A549 (cell line): ENCODE measurements around the gene IGSF9B. TPM values are rescaled to one million over a fixed set of nuclear protein-coding genes. Genes with fewer than 3 reads are reported as not detected.

Source experiments
- ATAC-seq, 2 experiments: fragments of 200-7000 bp in 1 of 2; fragments of >200 bp in 1 of 2; cut with Nextera tagmentation in 1 of 2; cut with Tn5 transposase in 1 of 2; 3 replicates each; pipeline versions ENCODE4 v1.8.0 to v1.9.1; 2018 to 2020; ENCODE audit warnings: mild to moderate bottlenecking in 1 of 2, moderate library complexity in 1 of 2
- CTCF ChIA-PET: fragments of 300-600 bp; sonication (Branson Sonifier 250); formaldehyde crosslinking; extraction: SDS; loops from one replicate; lab custom pipeline; 2021; ENCODE audit warnings: antibody characterized with exemption, inconsistent platforms; lab: Yijun Ruan, JAX
- POLR2A ChIA-PET: fragments of 350-600 bp; formaldehyde crosslinking; extraction: SDS; loops from one replicate; lab custom pipeline; 2021; ENCODE audit warnings: antibody characterized with exemption, inconsistent platforms; lab: Yijun Ruan, JAX
- DNase-seq, 2 experiments: peaks; one replicate each; pipeline versions ENCODE4 v3.0.0 to v3.0.0-alpha.2; 2011 to 2016; ENCODE audit warnings: low read depth in 1 of 2, low spot score in 1 of 2
- FAIRE-seq: peaks from 2 replicates; lab custom pipeline; 2011; peaks lifted over from hg19 to GRCh38; lab: Jason Lieb, UNC
- H3K27ac ChIP-seq, 2 experiments: fragments of >200 bp; sonication (Bioruptor Twin); formaldehyde crosslinking; 3 replicates each; pipeline ENCODE4 v1.5.1; 2016 to 2017
- H3K4me1 ChIP-seq: fragments of >200 bp; sonication (Bioruptor Twin); formaldehyde crosslinking; 3 replicates; pipeline ENCODE4 v1.6.1; 2016
- H3K4me2 ChIP-seq: fragments of >200 bp; sonication (Bioruptor Twin); formaldehyde crosslinking; 3 replicates; pipeline ENCODE4 v1.6.1; 2016
- H3K4me3 ChIP-seq: fragments of >200 bp; sonication (Bioruptor Twin); formaldehyde crosslinking; 3 replicates; pipeline ENCODE4 v1.5.1; 2016
- H3K9me3 ChIP-seq: fragments of >200 bp; sonication (Bioruptor Twin); formaldehyde crosslinking; 3 replicates; pipeline ENCODE4 v1.6.1; 2016
- BHLHE40 ChIP-seq: IDR thresholded peaks from 2 replicates; pipeline ENCODE4 v1.6.1; 2012; ENCODE audit warnings: low read depth, low read length, inconsistent platforms
- CBX2 ChIP-seq: fragments of 200-600 bp; sonication (generic); IDR thresholded peaks from 2 replicates; pipeline ENCODE4 v1.6.1; 2016; ENCODE audit warnings: low read depth, mild to moderate bottlenecking, borderline replicate concordance
- CBX8 ChIP-seq: fragments of 200-600 bp; sonication (generic); IDR thresholded peaks from 2 replicates; pipeline ENCODE4 v1.6.1; 2016
- CEBPB ChIP-seq, 2 experiments: fragments of >200 bp in 1 of 2; sonication (Bioruptor Twin) in 1 of 2; formaldehyde crosslinking in 1 of 2; IDR thresholded peaks; 2 replicates each; pipeline ENCODE4 v1.6.1; 2012 to 2016
- CHD2 ChIP-seq: fragments of 150-350 bp; IDR thresholded peaks from 2 replicates; pipeline ENCODE4 v1.6.1; 2014; ENCODE audit warnings: low read length; ENCODE audit not compliant: partially characterized antibody
- CHD4 ChIP-seq: fragments of 200-600 bp; sonication (generic); IDR thresholded peaks from 2 replicates; pipeline ENCODE4 v1.6.1; 2016; ENCODE audit warnings: antibody characterized with exemption, mild to moderate bottlenecking, borderline replicate concordance
- EHMT2 ChIP-seq: fragments of 200-600 bp; sonication (generic); IDR thresholded peaks from 2 replicates; pipeline ENCODE4 v1.6.1; 2016; ENCODE audit warnings: antibody characterized with exemption, low read depth, mild to moderate bottlenecking, moderate library complexity
- FOXS1 ChIP-seq: fragments of 250-450 bp; sonication (Bioruptor Pico); IDR thresholded peaks from 2 replicates; pipeline ENCODE4 v1.5.0; 2020; ENCODE audit warnings: mild to moderate bottlenecking, moderate library complexity
- HOXB13 ChIP-seq: fragments of 250-450 bp; sonication (Bioruptor Pico); IDR thresholded peaks from 2 replicates; pipeline ENCODE4 v1.5.0; 2020; ENCODE audit warnings: low read depth, mild to moderate bottlenecking, moderate library complexity
- JUN ChIP-seq, 2 experiments: fragments of >200 bp; sonication (Bioruptor Twin); formaldehyde crosslinking; IDR thresholded peaks; 2 replicates in 1 of 2; 3 replicates in 1 of 2; pipeline ENCODE4 v1.6.1; 2016 to 2017
- JUNB ChIP-seq: fragments of >200 bp; sonication (Bioruptor Twin); formaldehyde crosslinking; IDR thresholded peaks from 2 replicates; pipeline ENCODE4 v1.6.1; 2016
- KDM1A ChIP-seq: fragments of 200-600 bp; sonication (generic); IDR thresholded peaks from 2 replicates; pipeline ENCODE4 v1.6.1; 2016; ENCODE audit warnings: low read depth, mild to moderate bottlenecking
- KDM5A ChIP-seq: fragments of 200-600 bp; sonication (generic); IDR thresholded peaks from 2 replicates; pipeline ENCODE4 v1.6.1; 2016; ENCODE audit warnings: antibody characterized with exemption, mild to moderate bottlenecking
- MAFK ChIP-seq: fragments of 450-650 bp; IDR thresholded peaks from 2 replicates; pipeline ENCODE4 v1.6.1; 2014; ENCODE audit not compliant: partially characterized antibody
- NFE2L2 ChIP-seq: fragments of 150-350 bp; conservative IDR thresholded peaks from 2 replicates; pipeline ENCODE4 v1.6.1; 2014; ENCODE audit warnings: low read length
- NPAS2 ChIP-seq: fragments of 250-450 bp; sonication (Bioruptor Pico); IDR thresholded peaks from 2 replicates; pipeline ENCODE4 v1.8.0; 2022; ENCODE audit warnings: mild to moderate bottlenecking, moderate library complexity, borderline replicate concordance
- PHF8 ChIP-seq: fragments of 200-600 bp; sonication (generic); IDR thresholded peaks from 2 replicates; pipeline ENCODE4 v1.6.1; 2016; ENCODE audit warnings: low read depth, mild to moderate bottlenecking, antibody characterized with exemption, moderate library complexity, borderline replicate concordance
- POLR2A ChIP-seq: IDR thresholded peaks from 2 replicates; pipeline ENCODE4 v1.6.1; 2012; ENCODE audit warnings: mild to moderate bottlenecking, low read length
- RAD21 ChIP-seq, 2 experiments: fragments of >200 bp in 1 of 2; sonication (Bioruptor Twin) in 1 of 2; formaldehyde crosslinking in 1 of 2; IDR thresholded peaks in 1 of 2; conservative IDR thresholded peaks in 1 of 2; 2 replicates in 1 of 2; 3 replicates in 1 of 2; pipeline ENCODE4 v1.6.1; 2012 to 2018; ENCODE audit warnings: inconsistent platforms in 1 of 2
- RARB ChIP-seq: fragments of 250-450 bp; sonication (Bioruptor Pico); IDR thresholded peaks from 2 replicates; pipeline ENCODE4 v1.8.0; 2021; ENCODE audit warnings: mild to moderate bottlenecking, moderate library complexity
- RNF2 ChIP-seq: fragments of 200-600 bp; sonication (generic); IDR thresholded peaks from 2 replicates; pipeline ENCODE4 v1.6.1; 2016; ENCODE audit warnings: low read depth, mild to moderate bottlenecking, antibody characterized with exemption, moderate library complexity, borderline replicate concordance
- SMC3 ChIP-seq: fragments of >200 bp; sonication (Bioruptor Twin); formaldehyde crosslinking; IDR thresholded peaks from 3 replicates; pipeline ENCODE4 v1.6.1; 2018; ENCODE audit warnings: inconsistent platforms
- SREBF2 ChIP-seq: fragments of 450-650 bp; IDR thresholded peaks from 2 replicates; pipeline ENCODE4 v1.6.1; 2014; ENCODE audit warnings: mild to moderate bottlenecking, moderate library complexity
- TFCP2L1 ChIP-seq: fragments of 250-450 bp; sonication (Bioruptor Pico); IDR thresholded peaks from 2 replicates; pipeline ENCODE4 v1.5.0; 2021; ENCODE audit warnings: mild to moderate bottlenecking
- TP53 ChIP-seq: fragments of 250-450 bp; sonication (Bioruptor Pico); IDR thresholded peaks from 2 replicates; pipeline ENCODE4 v1.5.0; 2021; ENCODE audit warnings: mild to moderate bottlenecking, moderate library complexity
- ZC3H11A ChIP-seq: fragments of 450-650 bp; IDR thresholded peaks from 2 replicates; pipeline ENCODE4 v1.6.1; 2014; ENCODE audit warnings: antibody characterized with exemption, mild to moderate bottlenecking
- ZSCAN20 ChIP-seq: fragments of 250-450 bp; sonication (Bioruptor Pico); IDR thresholded peaks from 2 replicates; pipeline ENCODE4 v1.8.0; 2022; ENCODE audit warnings: mild to moderate bottlenecking, moderate library complexity
- WGBS: methylation state at CpG from one replicate; pipeline ENCODE4 v1.1.6; 2017; ENCODE audit errors: missing lambda C conversion rate; 5-methylcytosine and 5-hydroxymethylcytosine counted together
- polyA plus RNA-seq, 4 experiments: library from polyadenylated mRNA; depleted of rRNA in 3 of 4; stranded (reverse); fragments of >200 nt; fragmentation: RNase III in 1 of 4; extraction: RNeasy Plus Mini Kit Qiagen cat#74134 plus additional on column Dnase treatment in 1 of 4; gene quantifications; 2 replicates in 3 of 4; 3 replicates in 1 of 4; pipeline ENCODE4 v1.2.3, GENCODE V29; 2011 to 2017
- TF ChIP-seq, protein P1 (sequence below): fragments of >200 bp; sonication (Bioruptor Twin); formaldehyde crosslinking; IDR thresholded peaks from 3 replicates; pipeline ENCODE4 v1.6.1; 2016
- TF ChIP-seq, protein P2 (sequence below): fragments of 250-450 bp; sonication (Bioruptor Pico); IDR thresholded peaks from 2 replicates; pipeline ENCODE4 v1.5.0; 2020; ENCODE audit warnings: low read depth, mild to moderate bottlenecking, moderate library complexity
- TF ChIP-seq, protein P3 (sequence below): IDR thresholded peaks from 2 replicates; pipeline ENCODE4 v1.6.1; 2012
- TF ChIP-seq, protein P4 (sequence below): fragments of >200 bp; sonication (Bioruptor Twin); formaldehyde crosslinking; IDR thresholded peaks from 3 replicates; pipeline ENCODE4 v1.5.1; 2016

IGSF9B gene
- polyA plus RNA-seq, 2 of the 4 experiments (the other 2 are of a cell fraction): 0.41 to 0.61 TPM

DNA sequence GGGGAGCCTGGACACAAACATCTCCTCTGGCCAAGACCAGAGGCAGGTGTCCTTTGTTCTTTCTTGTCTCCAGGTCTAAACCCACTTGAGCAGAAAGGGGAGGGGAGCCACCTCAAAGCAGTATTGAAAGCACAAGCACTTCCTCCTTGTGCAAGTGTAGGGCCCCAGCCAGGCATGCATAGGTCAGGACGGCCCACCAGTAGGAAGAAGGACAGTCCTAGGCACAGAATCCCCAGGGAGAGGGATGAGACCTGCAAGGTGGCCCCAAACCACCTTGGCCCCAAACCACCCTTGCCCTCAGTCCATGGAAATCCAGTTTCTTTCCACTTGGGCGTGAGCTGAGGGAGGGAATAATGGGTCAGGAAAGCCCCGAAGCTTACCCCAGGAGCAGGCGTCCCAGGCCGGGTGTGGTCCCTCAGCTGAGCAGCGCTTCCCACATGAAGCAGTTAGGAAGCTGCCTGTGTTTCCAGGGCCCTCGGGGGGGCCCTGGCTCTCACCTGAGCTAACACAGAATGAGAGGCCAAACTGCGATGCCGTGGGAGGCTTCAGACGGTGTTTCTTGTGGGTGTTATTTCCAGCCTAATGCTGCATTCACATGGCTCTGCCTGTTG lies 20.4 kb upstream of the IGSF9B start:
- CTCF ChIA-PET: no interaction called here
- no peak for DNase-seq
- FAIRE-seq: no peak
- Histone ChIP-seq H3K9me3 (no peaks in the 10 kb centered on the region), H3K4me2 (no peak overlapping the region), H3K4me1 (no peaks in the 10 kb centered on the region), H3K27ac (no peak overlapping the region), H3K4me3 (no peak overlapping the region)
- TF ChIP-seq FOXS1 (CRISPR knock-in tag) (no peak), RAD21 (conservative IDR thresholded peaks at IDR 0.05 in 1 of 2, IDR thresholded peaks at IDR 0.05 in 1 of 2) (no peak), TFCP2L1 (CRISPR knock-in tag) (no peak), SMC3 (no peak), KDM5A (no peak), ZC3H11A (no peak), MAFK (no peak), CBX8 (no peak), RARB (CRISPR knock-in tag) (no peak), RNF2 (no peak)
- POLR2A ChIA-PET: no interaction called here
- WGBS: 26% methylated on average over 6 of the region's 10 CpGs
- ATAC-seq: no peak

DNA sequence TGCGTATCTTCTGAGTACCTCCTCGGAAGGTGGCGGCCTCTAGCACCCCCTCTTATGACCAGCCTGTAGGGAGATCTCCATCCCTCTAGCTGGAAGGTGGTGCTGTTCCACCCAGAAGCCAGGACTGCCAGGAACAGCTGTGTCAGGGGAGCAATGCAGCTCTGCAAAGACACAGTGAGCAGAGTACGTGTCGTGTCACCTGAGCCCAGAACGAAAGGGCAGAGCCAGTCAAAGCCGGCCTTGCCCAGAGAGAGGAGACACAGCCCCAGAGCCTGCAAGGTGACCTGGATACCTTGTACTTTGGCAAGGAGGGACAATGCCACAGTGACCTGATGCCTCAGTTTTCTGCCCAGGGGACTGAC lies 18.7 kb upstream of the IGSF9B start:
- 33% methylated on average over 1 of the region's 7 CpGs for WGBS

DNA sequence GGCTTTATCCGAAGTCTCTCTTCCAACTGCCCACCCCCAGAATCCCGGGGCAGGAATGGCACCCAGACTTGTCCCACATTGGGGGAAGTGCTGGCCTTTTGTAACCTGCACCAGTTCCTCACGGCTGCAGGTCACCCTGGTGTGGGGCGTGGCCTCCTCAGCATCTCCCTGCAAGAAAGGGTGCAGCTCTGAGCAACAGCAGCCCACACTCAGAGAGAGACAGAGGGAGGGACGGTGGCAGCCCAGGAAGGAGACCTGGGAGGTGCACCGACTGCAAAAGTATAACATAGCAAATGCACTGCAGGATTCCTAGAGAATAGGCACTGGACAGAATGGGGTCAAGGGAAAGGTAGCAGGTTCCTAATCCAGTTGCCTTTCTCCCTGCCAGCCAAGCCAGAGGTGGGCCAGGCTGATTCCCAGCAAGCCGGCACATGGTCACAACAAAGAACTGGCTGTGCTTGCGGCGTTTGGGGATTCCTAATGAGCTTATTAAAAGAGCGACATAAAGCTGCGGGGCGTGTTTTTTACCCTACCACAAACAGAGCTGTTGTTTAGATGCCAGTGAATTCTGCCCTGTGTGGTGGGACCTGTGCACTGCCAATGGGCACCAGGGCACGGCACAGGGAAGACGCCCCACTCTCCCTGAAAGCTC lies 18.2 kb upstream of the IGSF9B start:
- ATAC-seq: no peak
- no peaks in the 10 kb centered on the region for H3K4me1 ChIP-seq
- CTCF ChIA-PET: no interaction called here
- no peak for TF ChIP-seq BHLHE40
- TF ChIP-seq SREBF2: no peak
- TF ChIP-seq, protein P1, sequence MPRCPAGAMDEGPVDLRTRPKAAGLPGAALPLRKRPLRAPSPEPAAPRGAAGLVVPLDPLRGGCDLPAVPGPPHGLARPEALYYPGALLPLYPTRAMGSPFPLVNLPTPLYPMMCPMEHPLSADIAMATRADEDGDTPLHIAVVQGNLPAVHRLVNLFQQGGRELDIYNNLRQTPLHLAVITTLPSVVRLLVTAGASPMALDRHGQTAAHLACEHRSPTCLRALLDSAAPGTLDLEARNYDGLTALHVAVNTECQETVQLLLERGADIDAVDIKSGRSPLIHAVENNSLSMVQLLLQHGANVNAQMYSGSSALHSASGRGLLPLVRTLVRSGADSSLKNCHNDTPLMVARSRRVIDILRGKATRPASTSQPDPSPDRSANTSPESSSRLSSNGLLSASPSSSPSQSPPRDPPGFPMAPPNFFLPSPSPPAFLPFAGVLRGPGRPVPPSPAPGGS: no peak
- TF ChIP-seq, protein P2, sequence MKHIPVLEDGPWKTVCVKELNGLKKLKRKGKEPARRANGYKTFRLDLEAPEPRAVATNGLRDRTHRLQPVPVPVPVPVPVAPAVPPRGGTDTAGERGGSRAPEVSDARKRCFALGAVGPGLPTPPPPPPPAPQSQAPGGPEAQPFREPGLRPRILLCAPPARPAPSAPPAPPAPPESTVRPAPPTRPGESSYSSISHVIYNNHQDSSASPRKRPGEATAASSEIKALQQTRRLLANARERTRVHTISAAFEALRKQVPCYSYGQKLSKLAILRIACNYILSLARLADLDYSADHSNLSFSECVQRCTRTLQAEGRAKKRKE: no peak
- no peak for TF ChIP-seq PHF8
- no peak for TF ChIP-seq TFCP2L1 (CRISPR knock-in tag)
- no peak for TF ChIP-seq NPAS2 (CRISPR knock-in tag)
- TF ChIP-seq ZSCAN20: no peak
- TF ChIP-seq TP53 (CRISPR knock-in tag): no peak
- no peak for TF ChIP-seq EHMT2
- TF ChIP-seq, protein P3, sequence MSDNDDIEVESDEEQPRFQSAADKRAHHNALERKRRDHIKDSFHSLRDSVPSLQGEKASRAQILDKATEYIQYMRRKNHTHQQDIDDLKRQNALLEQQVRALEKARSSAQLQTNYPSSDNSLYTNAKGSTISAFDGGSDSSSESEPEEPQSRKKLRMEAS: no peak
- no peak for TF ChIP-seq CBX2
- no peak for TF ChIP-seq RNF2
- TF ChIP-seq POLR2A: no peak
- TF ChIP-seq CHD2: no peak
- TF ChIP-seq CEBPB (IDR thresholded peaks at IDR 0.05): no peak
- no peak for TF ChIP-seq ZC3H11A
- no peak for TF ChIP-seq NFE2L2
- no peak for TF ChIP-seq KDM1A
- TF ChIP-seq, all 56 proteins: peak for 0
- Histone ChIP-seq H3K4me2 (no peak overlapping the region), H3K4me3 (no peak overlapping the region), H3K27ac (no peak overlapping the region), H3K9me3 (no peaks in the 10 kb centered on the region)
- DNase-seq (no peak), FAIRE-seq (no peak)
- POLR2A ChIA-PET: no interaction called here
- WGBS: 28% methylated on average over 14 of the region's 14 CpGs

More for the DNA sequence above, 18.7 kb upstream of the IGSF9B start:
- DNase-seq (no peak), ATAC-seq (no peak), FAIRE-seq (no peak)
- Histone ChIP-seq H3K9me3 (no peaks in the 10 kb centered on the region), H3K4me2 (no peak overlapping the region), H3K4me3 (no peak overlapping the region), H3K27ac (no peak overlapping the region), H3K4me1 (no peaks in the 10 kb centered on the region)
- CTCF ChIA-PET: no interaction called here
- POLR2A ChIA-PET: no interaction called here
- TF ChIP-seq JUNB (no peak), TFCP2L1 (CRISPR knock-in tag) (no peak), POLR2A (no peak), TP53 (CRISPR knock-in tag) (no peak), JUN (IDR thresholded peaks at IDR 0.05) (no peak), CHD4 (no peak), ZSCAN20 (no peak), HOXB13 (CRISPR knock-in tag) (no peak)
- TF ChIP-seq, protein P4, sequence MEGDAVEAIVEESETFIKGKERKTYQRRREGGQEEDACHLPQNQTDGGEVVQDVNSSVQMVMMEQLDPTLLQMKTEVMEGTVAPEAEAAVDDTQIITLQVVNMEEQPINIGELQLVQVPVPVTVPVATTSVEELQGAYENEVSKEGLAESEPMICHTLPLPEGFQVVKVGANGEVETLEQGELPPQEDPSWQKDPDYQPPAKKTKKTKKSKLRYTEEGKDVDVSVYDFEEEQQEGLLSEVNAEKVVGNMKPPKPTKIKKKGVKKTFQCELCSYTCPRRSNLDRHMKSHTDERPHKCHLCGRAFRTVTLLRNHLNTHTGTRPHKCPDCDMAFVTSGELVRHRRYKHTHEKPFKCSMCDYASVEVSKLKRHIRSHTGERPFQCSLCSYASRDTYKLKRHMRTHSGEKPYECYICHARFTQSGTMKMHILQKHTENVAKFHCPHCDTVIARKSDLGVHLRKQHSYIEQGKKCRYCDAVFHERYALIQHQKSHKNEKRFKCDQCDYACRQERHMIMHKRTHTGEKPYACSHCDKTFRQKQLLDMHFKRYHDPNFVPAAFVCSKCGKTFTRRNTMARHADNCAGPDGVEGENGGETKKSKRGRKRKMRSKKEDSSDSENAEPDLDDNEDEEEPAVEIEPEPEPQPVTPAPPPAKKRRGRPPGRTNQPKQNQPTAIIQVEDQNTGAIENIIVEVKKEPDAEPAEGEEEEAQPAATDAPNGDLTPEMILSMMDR: no peak
